Panc1 (cell line): ENCODE results near the gene KRTAP10-6. TPM values are rescaled to one million over a fixed set of nuclear protein-coding genes. Genes with fewer than 3 reads are reported as not detected.
A peak's percentile ranks its signal among the peaks of the same experiment; 100 is the strongest.

Experiments used
- ATAC-seq: fragments of 200-7000 bp; cut with Tn5 transposase; 2 replicates; pipeline ENCODE4 v1.9.1; 2020; ENCODE audit warnings: mild to moderate bottlenecking, moderate library complexity
- BruUV-seq: library from RNA; stranded (reverse); fragments of 400-500 nt; replicated peaks from 2 replicates; lab custom pipeline; 2021; lab: Mats Ljungman, UMichigan
- CTCF ChIA-PET: fragments of 300-600 bp; sonication (Branson Sonifier 250); formaldehyde crosslinking; loops from one replicate; lab custom pipeline; 2022; ENCODE audit warnings: antibody characterized with exemption; lab: Charles Lee
- POLR2A ChIA-PET: fragments of 300-600 bp; sonication (Branson Sonifier 250); formaldehyde crosslinking; loops from one replicate; lab custom pipeline; 2022; ENCODE audit warnings: antibody characterized with exemption; lab: Charles Lee
- DNase-seq: peaks from one replicate; pipeline ENCODE4 v3.0.0-alpha.2; 2010; ENCODE audit warnings: low read depth, low spot score
- H3K27ac ChIP-seq: 2 replicates; pipeline ENCODE4 v1.5.1; 2011; ENCODE audit warnings: mild to moderate bottlenecking, low read length, inconsistent platforms
- H3K27me3 ChIP-seq: fragments of 200-500 bp; sonication (Bioruptor generic); 2 replicates; pipeline ENCODE4 v1.6.0; 2014; ENCODE audit warnings: low read length, inconsistent platforms; ENCODE audit not compliant: control insufficient read depth, insufficient read depth
- H3K36me3 ChIP-seq: fragments of 200-500 bp; sonication (Bioruptor generic); 2 replicates; pipeline ENCODE4 v1.5.1; 2014; ENCODE audit warnings: inconsistent platforms, mild to moderate bottlenecking, low read length, moderate library complexity; ENCODE audit not compliant: control insufficient read depth, insufficient read depth
- H3K4me1 ChIP-seq: 2 replicates; pipeline ENCODE4 v1.5.1; 2011; ENCODE audit warnings: inconsistent platforms, mild to moderate bottlenecking, low read length, moderate library complexity; ENCODE audit not compliant: control insufficient read depth, insufficient read depth
- H3K4me3 ChIP-seq, 2 experiments: 2 replicates each; pipeline ENCODE4 v1.5.1; 2011 to 2012; ENCODE audit warnings: low read depth in 2 of 2, low read length in 2 of 2, mild to moderate bottlenecking in 2 of 2, inconsistent platforms in 1 of 2, moderate library complexity in 1 of 2
- H3K9me3 ChIP-seq: fragments of 200-500 bp; sonication (Bioruptor generic); 2 replicates; pipeline ENCODE4 v1.5.1; 2014; ENCODE audit warnings: low read depth, mild to moderate bottlenecking, inconsistent platforms, low read length, moderate library complexity; ENCODE audit not compliant: control insufficient read depth, insufficient read depth
- CTCF ChIP-seq: fragments of 450-650 bp; IDR thresholded peaks from 2 replicates; pipeline ENCODE4 v1.5.1; 2017; ENCODE audit warnings: mild to moderate bottlenecking
- POLR2AphosphoS5 ChIP-seq: IDR thresholded peaks from 2 replicates; pipeline ENCODE4 v1.6.1; 2012; ENCODE audit warnings: mild to moderate bottlenecking, low read depth, low read length, moderate library complexity
- REST ChIP-seq, 2 experiments: IDR thresholded peaks; 2 replicates each; pipeline ENCODE4 v1.6.1; 2011 to 2012; ENCODE audit warnings: low read depth in 2 of 2, control low read depth in 1 of 2, low read length in 1 of 2, mild to moderate bottlenecking in 1 of 2, moderate library complexity in 1 of 2; ENCODE audit not compliant: insufficient read depth in 1 of 2
- SIN3A ChIP-seq: IDR thresholded peaks from 2 replicates; pipeline ENCODE4 v1.6.1; 2012; ENCODE audit warnings: low read depth, mild to moderate bottlenecking, low read length, moderate library complexity, borderline replicate concordance; ENCODE audit not compliant: insufficient read depth
- TCF7L2 ChIP-seq: IDR thresholded peaks from 2 replicates; pipeline ENCODE4 v1.6.1; 2011; ENCODE audit warnings: mild to moderate bottlenecking, low read depth, low read length, inconsistent platforms
- in situ Hi-C: cut with HindIII; loops from 2 replicates; pipeline ENCODE4 v1.10.0; 2016; ENCODE audit warnings: low sequenced_read_pairs, low pct_unique_long_range_greater_than_20kb
- intact Hi-C: fragments of 100-400 bp; cut with micrococcal nuclease; formaldehyde crosslinking; loops from one replicate; pipeline ENCODE4 v1.10.0; 2022; ENCODE audit not compliant: unreplicated experiment
- total RNA-seq: library from RNA; stranded (reverse); gene quantifications from one replicate; pipeline ENCODE4 v1.2.1, GENCODE V29; 2021; ENCODE audit not compliant: unreplicated experiment

Gene KRTAP10-6
- total RNA-seq, 1 experiment from 2014 or later: not detected

GRCh38 chr21:44618504-44618903 is 26.2 kb upstream of the KRTAP10-6 start:
- no TSS peak for BruUV-seq
- Histone ChIP-seq H3K9me3 (peaks cover 2% of the 10 kb centered on the region; the same call in 1 of the 2 replicates), H3K27ac (no peak overlapping the region), H3K4me1 (no peaks in the 10 kb centered on the region), H3K36me3 (no peaks in the 10 kb centered on the region), H3K4me3 (no peak overlapping the region), H3K27me3 (no peaks in the 10 kb centered on the region)
- DNase-seq (no peak), ATAC-seq (no peak)
- intact Hi-C loops (no loop called here), in situ Hi-C loops (no loop called here)
- ChIA-PET CTCF (no interaction called here), POLR2A (no interaction called here)
- TF ChIP-seq CTCF (peak; percentile 17; the same call in 1 of the 2 replicates), REST (IDR thresholded peaks at IDR 0.05; ENCODE audit: insufficient read depth in 1 of 2, low read depth in 2 of 2, low read length in 1 of 2) (no peak)

- no peak overlapping the region for H3K27ac ChIP-seq
- CTCF ChIA-PET: no interaction called here
- no peaks in the 10 kb centered on the region for H3K36me3 ChIP-seq
- BruUV-seq: no TSS peak
- H3K4me3 ChIP-seq: no peak overlapping the region
- in situ Hi-C loops (no loop called here), intact Hi-C loops (no loop called here)
- ATAC-seq (no peak), DNase-seq (no peak)
- no peaks in the 10 kb centered on the region for H3K27me3 ChIP-seq
- POLR2A ChIA-PET: no interaction called here
- H3K4me1 ChIP-seq: no peaks in the 10 kb centered on the region
- TF ChIP-seq POLR2AphosphoS5: no peak
- TF ChIP-seq SIN3A: no peak
- no peak for TF ChIP-seq CTCF
- no peak for TF ChIP-seq REST (IDR thresholded peaks at IDR 0.05; ENCODE audit: insufficient read depth in 1 of 2, low read depth in 2 of 2, low read length in 1 of 2)
- TF ChIP-seq TCF7L2: no peak
- no peaks in the 10 kb centered on the region; the same call in 1 of the 2 replicates for H3K9me3 ChIP-seq
These were observed 24.8 kb upstream of the KRTAP10-6 start for GRCh38 chr21:44617071-44617501.
